ENCODE results near the gene SLC17A4. TPM values are rescaled to one million over a fixed set of nuclear protein-coding genes. Genes with fewer than 3 reads are reported as not detected.

SLC17A4 gene
- total and polyA plus RNA-seq, 2 of the 13 experiments (the other 11 are each of a cell fraction or from before 2014, with no cell fraction given): 0.07 TPM; not detected in 1

- no peak for TF ChIP-seq ZNF816 (CRISPR knock-in tag; IDR thresholded peaks at IDR 0.05; ENCODE audit: borderline replicate concordance)
- TF ChIP-seq ZKSCAN8 (CRISPR knock-in tag; IDR thresholded peaks at IDR 0.05; ENCODE audit: borderline replicate concordance): peak; percentile 21; the same call in 1 of the 2 replicates
- no peak for TF ChIP-seq GPBP1L1 (CRISPR knock-in tag; IDR thresholded peaks at IDR 0.05)
- TF ChIP-seq ZNF441 (CRISPR knock-in tag; IDR thresholded peaks at IDR 0.05; ENCODE audit: borderline replicate concordance): no peak
- TF ChIP-seq MNT (IDR thresholded peaks at IDR 0.05): no peak
- TF ChIP-seq NFE2 (CRISPR knock-in tag; IDR thresholded peaks at IDR 0.05): peak; percentile 34; the same call in 1 of the 2 replicates
- TF ChIP-seq ZBTB38 (CRISPR knock-in tag; IDR thresholded peaks at IDR 0.05): no peak
- 0 out of 2 replicates have a peak, but pooled peaks have one; percentile 45 for TF ChIP-seq ZNF644 (CRISPR knock-in tag; IDR thresholded peaks at IDR 0.05; ENCODE audit: low read depth)
- peak; percentile 79 for TF ChIP-seq HNF1A (IDR thresholded peaks at IDR 0.05; ENCODE audit: low read depth)
- TF ChIP-seq HNF1A (CRISPR knock-in tag; IDR thresholded peaks at IDR 0.05; ENCODE audit: borderline replicate concordance): no peak
- no peak for TF ChIP-seq ATF1 (CRISPR knock-in tag; IDR thresholded peaks at IDR 0.05)
- TF ChIP-seq U2AF1 (optimal IDR thresholded peaks at IDR 0.05; ENCODE audit: low read depth, low read length): no peak
- no peak for TF ChIP-seq ZNF546 (CRISPR knock-in tag; conservative IDR thresholded peaks at IDR 0.05)
- no peak for TF ChIP-seq ZNF558 (CRISPR knock-in tag; IDR thresholded peaks at IDR 0.05; ENCODE audit: borderline replicate concordance)
- 0 out of 2 replicates have a peak, but pooled peaks have one; percentile 15 for TF ChIP-seq ERF (CRISPR knock-in tag; IDR thresholded peaks at IDR 0.05)
- TF ChIP-seq ZNF761 (CRISPR knock-in tag; conservative IDR thresholded peaks at IDR 0.05): no peak
- TF ChIP-seq ZBTB49 (CRISPR knock-in tag; IDR thresholded peaks at IDR 0.05; ENCODE audit: borderline replicate concordance): no peak
- TF ChIP-seq ZMYM4 (CRISPR knock-in tag; IDR thresholded peaks at IDR 0.05): peak; percentile 64; the same call in 1 of the 2 replicates
- no peak for TF ChIP-seq U2AF2 (IDR thresholded peaks at IDR 0.05; ENCODE audit: low read depth, low read length)
- TF ChIP-seq SP4 (CRISPR knock-in tag; IDR thresholded peaks at IDR 0.05): no peak
- 0 out of 2 replicates have a peak, but pooled peaks have one; percentile 14 for TF ChIP-seq FOXA3 (CRISPR knock-in tag; IDR thresholded peaks at IDR 0.05)
- TF ChIP-seq ZNF484 (CRISPR knock-in tag; IDR thresholded peaks at IDR 0.05; ENCODE audit: borderline replicate concordance, low read depth): no peak
- no peak for TF ChIP-seq ZNF552 (CRISPR knock-in tag; IDR thresholded peaks at IDR 0.05; ENCODE audit: borderline replicate concordance)
Measured at GRCh38 chr6:25715794-25716193, 38.7 kb upstream of the SLC17A4 start (continued).

Measured in HepG2 (cell line).